Cardiac fibroblast (primary cell): Measurements from ENCODE around the gene TNRC18.

Experiments used
- DNase-seq, 2 donors: peaks; one replicate each; pipeline versions ENCODE4 v3.0.0 to v3.0.0-alpha.2; 2010; ENCODE audit warnings: low read depth in 2 of 2
- H3K4me3 ChIP-seq, 2 donors: replicated peaks in 1 of 2; 1 replicate in 1 of 2; 2 replicates in 1 of 2; pipeline ENCODE4 v1.5.1; 2011; ENCODE audit warnings: low read depth in 2 of 2, low read length in 2 of 2, mild to moderate bottlenecking in 2 of 2, moderate library complexity in 1 of 2
- TF ChIP-seq, protein P1 (sequence below): IDR thresholded peaks from one replicate; pipeline ENCODE4 v1.5.1; 2011; ENCODE audit warnings: low read depth, mild to moderate bottlenecking, low read length, inconsistent platforms

Gene TNRC18

DNA sequence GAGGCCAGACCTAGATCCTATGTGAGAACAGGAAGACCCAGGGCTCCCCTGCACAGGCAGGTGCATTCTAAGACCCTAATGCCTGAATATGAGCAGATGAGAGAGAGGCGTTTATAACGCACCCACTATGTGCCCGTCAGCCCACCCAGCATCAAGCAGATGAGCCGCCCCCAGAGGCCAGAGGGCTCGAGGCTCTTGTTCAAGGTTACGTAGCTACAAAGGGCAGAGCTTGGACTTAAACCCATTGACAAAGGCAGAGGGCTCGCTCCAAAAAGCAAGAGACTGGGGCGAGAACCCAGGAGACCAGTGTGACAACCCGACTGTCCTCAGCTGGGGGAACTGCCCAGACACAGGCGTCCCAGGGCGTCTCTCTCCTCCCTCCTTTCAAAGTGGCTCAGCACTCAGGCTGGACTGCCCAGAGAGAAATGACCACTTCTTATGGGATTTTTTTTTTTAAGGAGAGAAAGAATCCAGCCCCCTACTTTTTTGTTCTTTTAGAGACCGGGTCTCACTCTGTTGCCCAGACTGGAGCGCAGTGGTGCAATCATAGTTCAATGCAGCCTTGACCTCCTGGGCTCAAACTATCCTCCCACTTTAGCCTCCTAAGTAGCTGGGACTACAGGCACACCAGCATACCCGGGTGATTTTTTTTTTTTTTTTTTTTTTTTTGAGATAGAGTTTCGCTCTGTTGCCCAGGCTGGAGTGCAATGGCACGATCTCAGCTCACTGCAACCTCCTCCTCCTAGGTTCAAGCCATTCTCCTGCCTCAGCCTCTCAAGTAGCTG is 40.1 kb downstream of the TNRC18 start:
- DNase-seq, result no peak
- no peak overlapping the region for H3K4me3 ChIP-seq
- TF ChIP-seq, protein P1, sequence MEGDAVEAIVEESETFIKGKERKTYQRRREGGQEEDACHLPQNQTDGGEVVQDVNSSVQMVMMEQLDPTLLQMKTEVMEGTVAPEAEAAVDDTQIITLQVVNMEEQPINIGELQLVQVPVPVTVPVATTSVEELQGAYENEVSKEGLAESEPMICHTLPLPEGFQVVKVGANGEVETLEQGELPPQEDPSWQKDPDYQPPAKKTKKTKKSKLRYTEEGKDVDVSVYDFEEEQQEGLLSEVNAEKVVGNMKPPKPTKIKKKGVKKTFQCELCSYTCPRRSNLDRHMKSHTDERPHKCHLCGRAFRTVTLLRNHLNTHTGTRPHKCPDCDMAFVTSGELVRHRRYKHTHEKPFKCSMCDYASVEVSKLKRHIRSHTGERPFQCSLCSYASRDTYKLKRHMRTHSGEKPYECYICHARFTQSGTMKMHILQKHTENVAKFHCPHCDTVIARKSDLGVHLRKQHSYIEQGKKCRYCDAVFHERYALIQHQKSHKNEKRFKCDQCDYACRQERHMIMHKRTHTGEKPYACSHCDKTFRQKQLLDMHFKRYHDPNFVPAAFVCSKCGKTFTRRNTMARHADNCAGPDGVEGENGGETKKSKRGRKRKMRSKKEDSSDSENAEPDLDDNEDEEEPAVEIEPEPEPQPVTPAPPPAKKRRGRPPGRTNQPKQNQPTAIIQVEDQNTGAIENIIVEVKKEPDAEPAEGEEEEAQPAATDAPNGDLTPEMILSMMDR, result no peak

DNA sequence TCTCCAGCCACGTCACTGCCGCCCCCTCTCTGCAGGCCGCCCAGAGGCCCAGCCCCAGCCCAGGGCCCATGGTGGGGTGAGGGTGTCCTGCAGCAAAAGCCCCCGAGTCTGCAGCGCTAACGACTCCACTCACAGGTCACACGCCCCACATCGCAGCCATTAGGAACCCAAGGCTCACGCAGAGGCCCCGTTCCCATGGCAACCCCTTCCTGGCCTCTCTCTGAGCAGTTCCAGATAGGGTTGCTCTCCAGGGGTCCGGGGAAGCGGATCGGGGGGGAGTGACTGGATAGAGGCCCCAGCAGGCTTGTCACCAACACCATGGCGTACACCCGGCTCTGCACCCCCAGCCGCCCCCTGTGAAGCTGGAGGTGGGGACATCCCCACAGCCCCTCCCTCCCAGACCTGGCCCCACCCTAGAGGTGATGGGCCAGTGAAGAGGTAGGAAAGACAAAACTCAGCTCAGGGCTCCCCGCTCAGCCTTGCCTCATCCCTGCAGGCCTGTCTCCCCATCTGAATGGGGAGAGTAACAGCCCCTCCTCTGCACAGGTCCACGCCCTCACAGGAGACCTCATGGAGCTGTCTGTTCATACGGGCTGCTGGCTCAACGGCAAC is 41.2 kb downstream of the TNRC18 start:
- H3K4me3 ChIP-seq, result no peak overlapping the region
- TF ChIP-seq, protein P1, result no peak
- peak in 1 of 2 donors; percentile 56 for DNase-seq

DNA sequence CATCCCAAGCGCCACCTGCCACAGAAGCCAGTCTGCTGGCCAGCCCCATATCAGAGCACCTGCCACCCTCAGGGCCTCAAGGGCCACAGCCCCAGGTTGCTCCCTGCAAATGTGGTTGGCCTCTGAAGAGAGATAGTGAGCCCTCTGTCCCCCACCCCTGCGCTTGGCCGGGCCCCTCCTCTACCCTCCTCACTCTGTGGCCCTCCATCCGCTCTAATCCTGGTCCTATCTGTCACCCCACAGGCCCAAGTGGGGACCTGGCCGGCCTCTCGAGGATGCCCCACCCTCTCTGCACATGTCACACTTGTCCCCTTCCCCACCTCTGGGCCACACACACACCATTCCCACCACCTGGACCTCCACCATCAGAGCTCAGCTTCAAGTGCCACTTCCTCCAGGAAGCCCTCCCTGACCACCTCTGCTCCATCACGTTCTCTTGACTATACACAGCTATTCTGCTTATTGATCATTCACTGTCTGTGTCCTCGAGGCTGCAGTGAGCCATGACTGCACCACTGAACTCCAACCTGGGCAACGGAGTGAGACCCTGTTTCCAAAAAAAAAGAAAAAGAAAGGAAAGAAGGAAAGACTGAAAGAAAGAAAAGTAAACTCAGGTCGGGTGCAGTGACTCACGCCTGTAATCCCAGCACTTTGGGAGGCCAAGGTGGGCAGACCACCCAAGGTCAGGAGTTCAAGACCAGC is 42.4 kb downstream of the TNRC18 start:
- H3K4me3 ChIP-seq, result no peak overlapping the region
- TF ChIP-seq, protein P1, result no peak
- DNase-seq, result no peak

DNA sequence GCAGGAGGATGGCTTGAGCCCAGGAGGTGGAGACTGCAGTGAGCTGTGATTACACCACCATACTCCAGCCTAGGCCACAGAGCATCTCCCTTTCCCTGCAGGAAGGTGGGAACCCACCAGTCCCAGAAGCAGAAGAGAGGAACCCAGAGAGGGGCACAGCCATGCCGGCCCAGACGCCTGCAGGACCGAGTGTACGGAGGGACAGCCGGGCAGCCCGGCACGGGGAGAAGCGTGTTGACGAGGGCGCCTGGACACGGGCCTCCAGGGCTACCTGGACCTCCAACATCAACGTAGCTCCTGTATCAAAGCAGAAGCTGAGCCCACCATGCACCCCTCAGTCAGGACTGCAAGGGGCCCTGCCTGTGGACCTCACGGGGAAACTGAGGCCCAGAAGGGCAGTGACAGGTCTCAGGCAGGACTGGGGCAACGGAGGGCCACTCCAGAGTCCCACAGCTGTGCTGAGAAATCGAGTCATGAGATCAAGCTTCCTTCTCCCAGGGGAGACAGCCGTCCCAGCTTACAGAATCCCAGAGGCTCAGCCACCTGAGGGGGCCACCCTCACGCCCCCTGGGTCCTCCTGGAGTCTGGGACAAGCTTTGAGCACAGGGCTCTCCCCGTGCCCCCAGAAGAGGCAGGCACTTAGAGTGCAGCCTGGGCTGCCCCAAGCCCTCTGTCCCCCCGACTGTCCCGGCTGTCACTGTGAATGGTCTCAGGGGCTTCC is 43.1 kb downstream of the TNRC18 start:
- H3K4me3 ChIP-seq, result no peak overlapping the region
- DNase-seq, result no peak
- TF ChIP-seq, protein P1, result no peak

DNA sequence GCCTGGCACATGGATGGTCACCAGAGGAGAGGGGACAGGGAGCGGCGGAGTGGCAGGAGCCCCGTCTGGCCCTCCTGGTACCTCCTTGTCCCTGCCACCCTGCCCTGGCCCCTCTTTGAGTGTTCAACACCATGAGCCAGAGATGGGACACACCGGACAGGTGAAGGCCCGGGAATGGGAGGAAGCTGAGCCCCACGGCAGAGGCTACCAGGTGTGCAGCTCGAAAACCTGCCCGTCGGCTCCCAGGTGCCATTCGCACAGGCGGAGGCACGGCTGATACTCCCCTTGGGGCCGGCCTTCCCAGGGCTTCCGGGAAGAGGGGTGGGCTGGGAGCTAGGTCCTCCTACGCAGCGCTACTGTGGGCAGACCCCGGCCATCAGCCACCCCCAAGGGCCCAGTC is 44.1 kb downstream of the TNRC18 start:
- no peak overlapping the region for H3K4me3 ChIP-seq
- TF ChIP-seq, protein P1, result no peak
- DNase-seq, result no peak

DNA sequence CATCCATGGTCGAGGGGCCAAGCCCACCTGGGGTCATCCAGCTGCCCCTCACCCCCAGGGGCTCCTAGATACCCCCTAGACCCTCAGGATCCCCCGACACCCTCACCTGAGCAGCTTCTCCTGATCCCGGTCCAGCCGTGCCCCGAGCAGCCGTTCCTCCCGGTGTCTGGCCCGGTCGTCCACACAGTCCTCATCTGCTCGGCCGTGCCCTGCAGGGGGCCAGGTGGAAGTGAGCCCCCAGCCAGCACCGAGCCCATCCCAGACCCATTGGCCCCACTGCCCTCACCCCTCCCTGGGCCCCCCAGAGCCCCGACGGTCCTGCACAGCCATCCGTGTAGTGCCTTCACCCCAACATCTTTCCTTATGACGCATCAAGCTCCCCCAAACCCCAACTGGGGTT is 45.8 kb downstream of the TNRC18 start:
- DNase-seq, result no peak
- TF ChIP-seq, protein P1, result no peak

More for the DNA sequence above, 45.8 kb downstream of the TNRC18 start:
- no peak overlapping the region for H3K4me3 ChIP-seq
